B cell (primary cell): ENCODE results near the gene C2CD3. TPM values are rescaled to one million over a fixed set of nuclear protein-coding genes. Genes with fewer than 3 reads are reported as not detected.

ENCODE experiments used
- ATAC-seq: fragments of 200-7000 bp; cut with Tn5 transposase; one replicate; pipeline ENCODE4 v1.10.0; 2021; ENCODE audit warnings: low read depth, mild to moderate bottlenecking, moderate number of reproducible peaks, moderate library complexity
- CTCF ChIA-PET: fragments of 350-600 bp; sonication (Branson Sonifier 250); formaldehyde crosslinking; loops from one replicate; lab custom pipeline; 2021; ENCODE audit warnings: antibody characterized with exemption, inconsistent platforms; lab: Charles Lee
- POLR2A ChIA-PET: fragments of 350-600 bp; sonication (Branson Sonifier 250); formaldehyde crosslinking; loops from one replicate; lab custom pipeline; 2021; ENCODE audit warnings: antibody characterized with exemption; lab: Charles Lee
- DNase-seq: peaks from one replicate; pipeline ENCODE4 v3.0.0; 2013
- H2AFZ ChIP-seq: 2 replicates; pipeline ENCODE4 v1.6.1; 2012; ENCODE audit warnings: mild to moderate bottlenecking, low read depth, low read length; ENCODE audit not compliant: insufficient read depth, poor library complexity, severe bottlenecking
- H3K27ac ChIP-seq, 2 donors: 1 replicate in 1 of 2; 2 replicates in 1 of 2; pipeline ENCODE4 v1.5.1; 2012 to 2013; ENCODE audit warnings: low read length in 2 of 2, mild to moderate bottlenecking in 2 of 2, moderate library complexity in 1 of 2
- H3K27me3 ChIP-seq, 4 experiments: fragments of 200-600 bp in 1 of 4; sonication (generic) in 1 of 4; replicated peaks in 1 of 4; 1 replicate in 2 of 4; 2 replicates in 2 of 4; pipeline versions ENCODE4 v1.6.1 to v1.7.0; 2013 to 2016; ENCODE audit warnings: low read length in 3 of 4, mild to moderate bottlenecking in 2 of 4, mixed read lengths in 1 of 4, moderate library complexity in 1 of 4; ENCODE audit not compliant: insufficient read depth in 4 of 4, control insufficient read depth in 3 of 4; ENCODE audit errors: control extremely low read depth in 1 of 4
- H3K36me3 ChIP-seq, 2 experiments: replicated peaks in 1 of 2; 1 replicate in 1 of 2; 2 replicates in 1 of 2; pipeline versions ENCODE4 v1.6.1 to v1.7.1; 2013; ENCODE audit warnings: low read length in 1 of 2; ENCODE audit not compliant: insufficient read depth in 2 of 2, control insufficient read depth in 1 of 2; ENCODE audit errors: control extremely low read depth in 1 of 2, extremely low read depth in 1 of 2
- H3K4me1 ChIP-seq, 2 donors: fragments of 200-600 bp in 1 of 2; sonication (generic) in 1 of 2; 1 replicate in 1 of 2; 2 replicates in 1 of 2; pipeline versions ENCODE4 v1.5.1 to v1.6.1; 2013 to 2017; ENCODE audit warnings: low read length in 2 of 2; ENCODE audit not compliant: control insufficient read depth in 2 of 2, insufficient read depth in 2 of 2
- H3K4me2 ChIP-seq: replicated peaks from 2 replicates; pipeline ENCODE3; 2012; ENCODE audit warnings: mild to moderate bottlenecking, low read depth, low read length; ENCODE audit not compliant: poor library complexity, severe bottlenecking
- H3K4me3 ChIP-seq, 5 experiments: fragments of 200-600 bp in 1 of 5; sonication (generic) in 1 of 5; 1 replicate in 3 of 5; 2 replicates in 2 of 5; pipeline versions ENCODE4 v1.5.1 to v1.7.0; 2011 to 2016; ENCODE audit warnings: low read length in 4 of 5, mild to moderate bottlenecking in 4 of 5, low read depth in 2 of 5, control low read depth in 1 of 5, moderate library complexity in 1 of 5; ENCODE audit not compliant: insufficient read depth in 1 of 5; ENCODE audit errors: control extremely low read depth in 1 of 5, extremely low read depth in 1 of 5
- H3K79me2 ChIP-seq: fragments of 200-600 bp; sonication (generic); one replicate; pipeline ENCODE4 v1.6.0; 2016; ENCODE audit warnings: low read length; ENCODE audit not compliant: control insufficient read depth, insufficient read depth
- H3K9ac ChIP-seq: fragments of 200-600 bp; sonication (generic); 2 replicates; pipeline ENCODE4 v1.6.1; 2017; ENCODE audit warnings: mild to moderate bottlenecking, low read length, moderate library complexity
- H3K9me3 ChIP-seq, 3 donors: one replicate each; pipeline versions ENCODE4 v1.6.1 to v1.7.1; 2013; ENCODE audit warnings: low read length in 2 of 3; ENCODE audit not compliant: control insufficient read depth in 2 of 3, insufficient read depth in 1 of 3; ENCODE audit errors: control extremely low read depth in 1 of 3
- H4K20me1 ChIP-seq: 2 replicates; pipeline ENCODE4 v1.6.0; 2012; ENCODE audit warnings: mild to moderate bottlenecking, low read length; ENCODE audit not compliant: insufficient read depth, control insufficient read depth, poor library complexity, severe bottlenecking
- H3K27ac Mint-ChIP-seq: one replicate; pipeline ENCODE4 v1.8.0; 2021; ENCODE audit warnings: mixed read lengths
- H3K27me3 Mint-ChIP-seq: one replicate; pipeline ENCODE4 v1.8.0; 2021; ENCODE audit warnings: mixed read lengths
- H3K4me1 Mint-ChIP-seq: one replicate; pipeline ENCODE4 v1.8.0; 2021; ENCODE audit warnings: mixed read lengths
- H3K4me3 Mint-ChIP-seq: one replicate; pipeline ENCODE4 v1.8.0; 2021; ENCODE audit warnings: mixed read lengths
- H3K9me3 Mint-ChIP-seq: one replicate; pipeline ENCODE4 v1.8.0; 2022; ENCODE audit warnings: mixed read lengths; ENCODE audit not compliant: insufficient read depth
- CTCF ChIP-seq: fragments of 200-600 bp; IDR thresholded peaks from one replicate; pipeline ENCODE4 v1.8.0; 2022; ENCODE audit warnings: antibody characterized with exemption, mild to moderate bottlenecking
- EZH2 ChIP-seq: IDR thresholded peaks from 2 replicates; pipeline ENCODE4 v1.6.1; 2012; ENCODE audit warnings: borderline replicate concordance, low read depth, mild to moderate bottlenecking, moderate library complexity, low read length; ENCODE audit not compliant: insufficient read depth, poor library complexity, severe bottlenecking
- WGBS: methylation state at CpG from one replicate; pipeline ENCODE4 v1.1.5; 2013; ENCODE audit warnings: missing lambda C conversion rate; ENCODE audit not compliant: insufficient coverage; 5-methylcytosine and 5-hydroxymethylcytosine counted together
- intact Hi-C: fragments of 100-400 bp; cut with micrococcal nuclease; formaldehyde crosslinking; loops from one replicate; pipeline ENCODE4 v1.10.0; 2022
- polyA plus RNA-seq: library from polyadenylated mRNA; depleted of rRNA; stranded (reverse); fragments of >200 nt; gene quantifications from 2 replicates; pipeline ENCODE4 v1.2.3, GENCODE V29; 2012
- total RNA-seq, 2 donors: library from RNA; stranded (reverse); fragments of 120-200 nt in 1 of 2; gene quantifications; 1 replicate in 1 of 2; 2 replicates in 1 of 2; pipeline versions ENCODE4 v1.2.3 to v1.2.4, GENCODE V29; 2013 to 2022

The C2CD3 gene
- total and polyA plus RNA-seq, 2 donors (not counting 1 experiment from before 2014, with no cell fraction given) = 19.8 to 69.0 TPM

GRCh38 chr11:74185285-74185684 lies 14.5 kb upstream of the C2CD3 start:
- peaks cover 14% of the 10 kb centered on the region for H3K79me2 ChIP-seq
- no peaks in the 10 kb centered on the region for H4K20me1 ChIP-seq
- no peaks in the 10 kb centered on the region for H3K9me3 Mint-ChIP-seq
- no peaks in the 10 kb centered on the region for H3K27me3 ChIP-seq
- H2AFZ ChIP-seq = no peak overlapping the region
- ChIA-PET CTCF (no interaction called here), POLR2A (no interaction called here)
- peaks cover 2% of the 10 kb centered on the region for H3K4me1 Mint-ChIP-seq
- DNase-seq (no peak), ATAC-seq (no peak)
- H3K4me1 ChIP-seq = no peaks in the 10 kb centered on the region
- H3K36me3 ChIP-seq = peaks cover 0 to 8% of the 10 kb centered on the region in 2 experiments
- no peak overlapping the region for H3K9ac ChIP-seq
- no peak overlapping the region for H3K4me3 ChIP-seq
- H3K9me3 ChIP-seq = no peaks in the 10 kb centered on the region
- no peak overlapping the region for H3K27ac Mint-ChIP-seq
- H3K27ac ChIP-seq = no peak overlapping the region
- no peak overlapping the region for H3K4me3 Mint-ChIP-seq
- 100% methylated on average over 2 of the region's 5 CpGs for WGBS
- intact Hi-C loops = no loop called here
- no peaks in the 10 kb centered on the region for H3K27me3 Mint-ChIP-seq
- H3K4me2 ChIP-seq = no peak overlapping the region
- TF ChIP-seq EZH2 (no peak), CTCF (no peak)

GRCh38 chr11:74182635-74183034 lies 11.8 kb upstream of the C2CD3 start:
- peaks cover 28% of the 10 kb centered on the region for H3K79me2 ChIP-seq
- H3K4me1 ChIP-seq = no peaks in the 10 kb centered on the region
- intact Hi-C loops = no loop called here
- WGBS = 100% methylated on average over 3 of the region's 4 CpGs
- no peaks in the 10 kb centered on the region for H3K27me3 ChIP-seq
- no peak for DNase-seq
- no peaks in the 10 kb centered on the region for H4K20me1 ChIP-seq
- no peak overlapping the region for H2AFZ ChIP-seq
- no peaks in the 10 kb centered on the region for H3K9me3 ChIP-seq
- no peak overlapping the region for H3K4me3 ChIP-seq
- Mint-ChIP-seq H3K4me3 (no peak overlapping the region), H3K4me1 (peaks cover 2% of the 10 kb centered on the region), H3K9me3 (no peaks in the 10 kb centered on the region), H3K27ac (no peak overlapping the region), H3K27me3 (no peaks in the 10 kb centered on the region)
- ChIA-PET POLR2A (no interaction called here), CTCF (no interaction called here)
- H3K4me2 ChIP-seq = no peak overlapping the region
- ATAC-seq = no peak
- H3K9ac ChIP-seq = no peak overlapping the region
- TF ChIP-seq CTCF (no peak), EZH2 (no peak)
- H3K36me3 ChIP-seq = peaks cover 0 to 5% of the 10 kb centered on the region in 2 experiments
- H3K27ac ChIP-seq = no peak overlapping the region
